HepG2 (cell line): ENCODE measurements around the gene MYO1C. TPM values are rescaled to one million over a fixed set of nuclear protein-coding genes. Genes with fewer than 3 reads are reported as not detected.

Experiments used
- ATAC-seq: fragments of 200-7000 bp; cut with Tn5 transposase; 3 replicates; pipeline ENCODE4 v1.9.1; 2020; ENCODE audit warnings: mild to moderate bottlenecking, moderate library complexity
- BruUV-seq: library from RNA; stranded (reverse); fragments of 400-500 nt; replicated peaks from 2 replicates; lab custom pipeline; 2021; lab: Mats Ljungman, UMichigan
- CTCF ChIA-PET: fragments of 300-600 bp; formaldehyde crosslinking; extraction: SDS; loops from one replicate; lab custom pipeline; 2021; ENCODE audit warnings: low total read pairs, inconsistent platforms, low intra/inter-chr PET ratio; lab: Yijun Ruan, JAX
- POLR2A ChIA-PET: fragments of 350-600 bp; sonication (Branson Sonifier 250); formaldehyde crosslinking; loops from one replicate; lab custom pipeline; 2020; ENCODE audit warnings: antibody characterized with exemption, inconsistent platforms; lab: Yijun Ruan, JAX
- DNase-seq: peaks from one replicate; pipeline ENCODE4 v3.0.0-alpha.2; 2015; ENCODE audit warnings: low spot score
- FAIRE-seq: peaks from 3 replicates; lab custom pipeline; 2011; peaks lifted over from hg19 to GRCh38; lab: Jason Lieb, UNC
- H2AFZ ChIP-seq: one replicate; pipeline ENCODE4 v1.6.1; 2011; ENCODE audit warnings: low read length, inconsistent platforms
- H3K27ac ChIP-seq: fragments of 300-600 bp; 3 replicates; pipeline ENCODE4 v1.8.0; 2011; ENCODE audit warnings: mixed run types, mild to moderate bottlenecking, mixed read lengths, low read length, inconsistent platforms; ENCODE audit not compliant: insufficient read depth; ENCODE audit errors: extremely low read length
- H3K27me3 ChIP-seq, 2 experiments: fragments of 200-600 bp in 1 of 2; 2 replicates in 1 of 2; 3 replicates in 1 of 2; pipeline versions ENCODE4 v1.6.0 to v1.8.0; 2011; ENCODE audit warnings: low read length in 2 of 2, mild to moderate bottlenecking in 2 of 2, moderate library complexity in 2 of 2, inconsistent platforms in 1 of 2; ENCODE audit not compliant: insufficient read depth in 2 of 2, control insufficient read depth in 1 of 2
- H3K36me3 ChIP-seq, 2 experiments: fragments of 200-600 bp in 1 of 2; replicated peaks in 1 of 2; 2 replicates in 1 of 2; 3 replicates in 1 of 2; pipeline versions ENCODE4 v1.5.1 to v1.8.0; 2011; ENCODE audit warnings: low read length in 2 of 2, inconsistent platforms in 1 of 2; ENCODE audit not compliant: insufficient read depth in 2 of 2, control insufficient read depth in 1 of 2
- H3K4me1 ChIP-seq: 2 replicates; pipeline ENCODE4 v1.5.1; 2012; ENCODE audit warnings: low read length, inconsistent platforms; ENCODE audit not compliant: insufficient read depth
- H3K4me2 ChIP-seq: 2 replicates; pipeline ENCODE4 v1.6.0; 2011; ENCODE audit warnings: low read depth, low read length, inconsistent platforms
- H3K4me3 ChIP-seq, 3 experiments: fragments of 200-600 bp in 1 of 3; sonication (generic), shearing (Covaris generic) in 1 of 3; replicated peaks in 1 of 3; 2 replicates each; pipeline ENCODE4 v1.5.1; 2011 to 2016; ENCODE audit warnings: low read length in 3 of 3, inconsistent platforms in 2 of 3, low read depth in 2 of 3, mild to moderate bottlenecking in 2 of 3, control low read depth in 1 of 3, mixed read lengths in 1 of 3; ENCODE audit not compliant: insufficient read depth in 1 of 3
- H3K79me2 ChIP-seq: one replicate; pipeline ENCODE4 v1.6.1; 2011; ENCODE audit warnings: low read length, inconsistent platforms; ENCODE audit not compliant: insufficient read depth
- H3K9ac ChIP-seq: 2 replicates; pipeline ENCODE4 v1.6.0; 2011; ENCODE audit warnings: mild to moderate bottlenecking, low read depth, low read length, inconsistent platforms; ENCODE audit not compliant: insufficient read depth
- H3K9me3 ChIP-seq: 2 replicates; pipeline ENCODE4 v1.5.1; 2012; ENCODE audit warnings: mild to moderate bottlenecking, low read length
- H4K20me1 ChIP-seq: 2 replicates; pipeline ENCODE4 v1.6.0; 2011; ENCODE audit warnings: inconsistent platforms, mild to moderate bottlenecking, low read length, moderate library complexity; ENCODE audit not compliant: insufficient read depth
- SP5 ChIP-seq: IDR thresholded peaks from 2 replicates; pipeline ENCODE4 v1.6.1; 2016; ENCODE audit warnings: low read depth, borderline replicate concordance
- ZBTB40 ChIP-seq, 2 experiments: fragments of 450-650 bp in 1 of 2; sonication (generic) in 1 of 2; formaldehyde crosslinking in 1 of 2; IDR thresholded peaks; 2 replicates each; pipeline versions ENCODE4 v1.6.1 to v1.8.0; 2016 to 2022; ENCODE audit warnings: antibody characterized with exemption in 1 of 2, mild to moderate bottlenecking in 1 of 2, missing genetic modification reagents in 1 of 2
- ZC3H13 ChIP-seq: sonication (generic); formaldehyde crosslinking; IDR thresholded peaks from 2 replicates; pipeline ENCODE4 v1.8.1; 2023; ENCODE audit warnings: mild to moderate bottlenecking, missing genetic modification reagents, moderate library complexity
- ZFP62 ChIP-seq: sonication (generic); formaldehyde crosslinking; IDR thresholded peaks from 2 replicates; pipeline ENCODE4 v1.4.0; 2020; ENCODE audit warnings: missing genetic modification reagents
- WGBS: methylation state at CpG from one replicate; pipeline ENCODE4 v1.1.6; 2017; ENCODE audit warnings: low lambda C conversion rate; 5-methylcytosine and 5-hydroxymethylcytosine counted together
- in situ Hi-C: cut with HindIII; loops from 2 replicates; pipeline ENCODE4 v1.10.0; 2017; ENCODE audit warnings: low pct_unique_long_range_greater_than_20kb; ENCODE audit not compliant: extremely low pct_ligation_motif_present
- intact Hi-C: fragments of 100-400 bp; cut with micrococcal nuclease; formaldehyde crosslinking; loops from one replicate; pipeline ENCODE4 v1.10.0; 2022; ENCODE audit not compliant: unreplicated experiment
- polyA plus RNA-seq, 8 experiments: library from polyadenylated mRNA; depleted of rRNA in 3 of 8; stranded (reverse) in 7 of 8; unstranded in 1 of 8; fragments of >200 nt; fragmentation: Illumina TruSeq in 4 of 8; extraction: Trizol in 4 of 8; gene quantifications; 2 replicates each; pipeline versions ENCODE4 v1.2.1 to v1.2.3, GENCODE V29; 2011 to 2016; ENCODE audit warnings: low read depth in 4 of 8, missing spikeins in 1 of 8, mixed read lengths in 1 of 8; ENCODE audit not compliant: insufficient read depth in 1 of 8
- total RNA-seq, 5 experiments: library from RNA; depleted of rRNA; stranded (reverse); fragments of >200 nt; fragmentation: Illumina TruSeq; extraction: Trizol; gene quantifications; 2 replicates each; pipeline ENCODE4 v1.2.3, GENCODE V29; 2016; ENCODE audit warnings: low read depth in 1 of 5

Gene MYO1C
- total and polyA plus RNA-seq, 2 of the 13 experiments (the other 11 are each of a cell fraction or from before 2014, with no cell fraction given) = 22.7 to 40.8 TPM

- Histone ChIP-seq H2AFZ (no peak overlapping the region), H3K36me3 (peaks cover 13 to 59% of the 10 kb centered on the region in 2 experiments; a peak in 4 of 5 replicates), H4K20me1 (no peaks in the 10 kb centered on the region), H3K27ac (no peak overlapping the region), H3K79me2 (no peaks in the 10 kb centered on the region), H3K27me3 (no peaks in the 10 kb centered on the region), H3K4me1 (no peaks in the 10 kb centered on the region), H3K9me3 (no peaks in the 10 kb centered on the region), H3K4me2 (no peak overlapping the region), H3K4me3 (no peak overlapping the region), H3K9ac (no peak overlapping the region)
- ATAC-seq (no peak), FAIRE-seq (no peak), DNase-seq (no peak)
- 100% methylated on average over 15 of the region's 15 CpGs for WGBS
- BruUV-seq = no TSS peak
- ChIA-PET POLR2A (no interaction called here), CTCF (no interaction called here)
- intact Hi-C loops = no loop called here
- TF ChIP-seq ZFP62 (CRISPR knock-in tag) (no peak), ZBTB40 (IDR thresholded peaks at IDR 0.05) (no peak), ZBTB40 (CRISPR knock-in tag; IDR thresholded peaks at IDR 0.05) (no peak), ZC3H13 (no peak), SP5 (CRISPR knock-in tag) (no peak)
- in situ Hi-C loops = no loop called here
Observed at GRCh38 chr17:1539811-1540210, 47.3 kb upstream of the MYO1C start.
